Adipose tissue (tissue), 3 donors: ENCODE measurements around the gene FYB1. TPM values are rescaled to one million over a fixed set of nuclear protein-coding genes. Genes with fewer than 3 reads are reported as not detected.

Experiments used
- H3K27ac ChIP-seq: one replicate; pipeline ENCODE4 v1.5.1; 2013; ENCODE audit warnings: low read depth, low read length
- WGBS, 3 donors: extraction: QIAGEN DNeasy Blood & Tissue Kit; methylation state at CpG; one replicate each; pipeline ENCODE4 v1.1.7; 2013; 5-methylcytosine and 5-hydroxymethylcytosine counted together
- polyA plus RNA-seq, 3 donors: library from polyadenylated mRNA; stranded (reverse); fragments of 200-250 nt; gene quantifications; one replicate each; pipeline ENCODE4 v1.2.3, GENCODE V29; 2013
- donor health status: healthy with polysubstance abuse.
- donor health status: Bipolar disorder and iron deficiency.
- donor health status: healthy.

The FYB1 gene
- polyA plus RNA-seq, 3 donors: 1.1 to 12.1 (median 4.9) TPM

DNA sequence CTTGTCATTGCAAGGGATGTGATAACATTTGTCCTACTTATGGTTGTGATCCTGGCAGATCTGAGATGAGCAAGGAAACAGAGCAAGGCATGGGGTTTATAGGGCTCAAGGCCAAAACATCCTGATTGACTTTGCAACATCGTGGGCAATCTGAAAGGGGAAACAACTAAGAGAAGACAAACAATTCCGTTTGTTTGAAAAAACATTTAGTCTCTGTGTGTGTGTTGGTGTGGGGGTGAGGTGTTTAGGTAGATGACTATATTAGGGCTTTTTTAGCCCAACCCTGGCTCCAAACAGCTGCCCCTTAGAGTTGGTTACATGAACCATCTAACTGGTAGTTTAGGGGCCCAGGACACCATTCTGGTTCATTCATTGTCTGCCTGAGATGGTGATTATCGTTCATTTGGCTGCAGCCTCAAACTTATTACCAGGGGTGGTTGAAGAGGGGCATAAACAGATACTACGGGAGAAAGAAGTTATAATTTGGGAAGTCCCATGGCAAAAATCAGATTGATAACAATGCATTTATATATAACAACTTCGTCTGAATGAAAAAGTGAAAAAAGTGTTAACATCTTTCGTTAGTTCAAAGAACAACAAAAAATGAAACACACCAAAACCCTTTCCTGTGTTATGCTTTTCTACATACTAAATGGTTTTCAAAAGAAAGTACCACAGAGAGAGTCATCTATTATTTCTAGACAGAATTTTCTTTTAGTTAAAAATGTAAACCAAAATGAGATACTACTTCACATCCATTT is 5.7 kb downstream of the FYB1 start:
- WGBS, 3 donors: 66 to 68% (median 67%) methylated on average over 6 of the region's 6 CpGs
- H3K27ac ChIP-seq: no peak overlapping the region

GRCh38 chr5:39211773-39212172 is 7.6 kb downstream of the FYB1 start:
- 63 to 73% (median 64%) methylated on average over 3 of the region's 3 CpGs for WGBS, 3 donors
- H3K27ac ChIP-seq: no peak overlapping the region

- WGBS, 3 donors: 47 to 73% (median 63%) methylated on average over 10 of the region's 10 CpGs
Measured at GRCh38 chr5:39209924-39210323, 9.4 kb downstream of the FYB1 start.

GRCh38 chr5:39208471-39208870 is 10.9 kb downstream of the FYB1 start:
- 78 to 89% (median 83%) methylated on average over 8 of the region's 8 CpGs for WGBS, 3 donors
- no peak overlapping the region for H3K27ac ChIP-seq

More at GRCh38 chr5:39209924-39210323, 9.4 kb downstream of the FYB1 start:
- H3K27ac ChIP-seq: no peak overlapping the region

- WGBS, 3 donors: 37 to 49% (median 46%) methylated on average over 5 of the region's 5 CpGs
- H3K27ac ChIP-seq: no peak overlapping the region
Measured at GRCh38 chr5:39207345-39208045, 11.9 kb downstream of the FYB1 start.

DNA sequence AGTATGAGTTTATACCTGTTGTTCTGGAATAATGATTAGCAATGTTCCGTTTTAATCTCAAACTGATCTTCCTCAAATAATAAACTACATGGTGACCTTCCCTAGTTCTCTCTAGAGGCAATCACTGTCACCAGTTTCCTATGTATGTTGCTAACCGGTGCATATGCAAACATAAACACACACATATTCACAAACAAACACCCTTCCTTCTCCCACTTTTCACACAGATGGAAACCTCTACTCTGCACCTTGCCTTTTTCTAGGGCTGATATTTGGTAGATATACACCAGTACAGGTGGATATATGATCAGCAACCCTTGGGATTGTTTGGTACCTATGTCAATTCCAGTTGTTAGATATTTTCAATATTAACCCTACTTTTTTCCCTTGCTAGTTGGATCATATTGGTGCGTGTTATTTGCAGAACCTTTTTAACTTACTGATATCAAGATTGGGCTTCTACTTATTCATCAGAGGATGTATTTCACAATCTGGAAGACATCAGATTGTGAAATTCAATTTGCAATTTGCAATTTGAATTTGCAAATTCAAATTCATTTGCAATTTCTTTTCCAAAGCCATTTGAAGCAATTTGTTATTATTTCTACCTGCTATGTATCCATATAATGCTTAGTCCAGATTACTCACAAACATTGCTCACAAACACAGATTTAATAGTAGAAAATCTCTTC is 12.6 kb downstream of the FYB1 start:
- WGBS, 3 donors: 64 to 78% (median 67%) methylated on average over 3 of the region's 3 CpGs
- no peak overlapping the region for H3K27ac ChIP-seq

- no peak overlapping the region for H3K27ac ChIP-seq
- WGBS, 3 donors: 72 to 75% (median 74%) methylated on average over 3 of the region's 3 CpGs
Measured at GRCh38 chr5:39205550-39205949, 13.8 kb downstream of the FYB1 start.

GRCh38 chr5:39203951-39204350 is 15.4 kb downstream of the FYB1 start:
- WGBS, 3 donors: 68 to 87% (median 85%) methylated on average over 1 of the region's 1 CpG
- no peak overlapping the region for H3K27ac ChIP-seq

DNA sequence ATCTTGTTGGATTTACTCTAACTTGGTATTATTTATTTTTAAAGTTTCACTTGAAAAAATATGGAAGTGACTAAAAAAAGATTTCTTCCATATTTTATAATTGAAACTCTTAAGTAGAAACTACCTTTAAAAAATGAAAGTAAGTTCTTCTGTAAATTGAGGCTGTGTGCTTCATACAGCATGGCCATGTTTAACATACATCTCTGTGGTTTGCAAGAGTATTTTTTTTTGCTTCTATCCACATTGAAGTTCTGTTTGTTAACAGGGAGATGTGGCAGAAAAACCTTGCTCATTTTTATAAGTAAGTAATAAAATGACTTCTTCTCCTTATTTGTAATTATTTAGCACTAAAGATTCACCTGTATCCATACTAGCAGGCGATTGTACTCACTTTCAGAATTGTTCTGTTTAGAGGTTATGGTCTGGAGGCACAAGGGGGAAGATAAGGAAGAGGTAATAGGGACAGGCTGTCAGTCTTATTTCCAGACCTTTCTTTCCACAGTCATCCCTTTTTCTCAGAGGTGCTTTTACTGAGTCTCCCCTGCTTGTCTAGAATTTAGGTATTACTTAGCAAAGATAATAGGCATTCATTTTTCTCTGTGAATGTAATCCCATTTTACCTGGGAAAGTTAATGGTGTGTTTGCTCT is 16.0 kb downstream of the FYB1 start:
- 69 to 86% (median 79%) methylated on average over 1 of the region's 1 CpG for WGBS, 3 donors
- no peak overlapping the region for H3K27ac ChIP-seq

DNA sequence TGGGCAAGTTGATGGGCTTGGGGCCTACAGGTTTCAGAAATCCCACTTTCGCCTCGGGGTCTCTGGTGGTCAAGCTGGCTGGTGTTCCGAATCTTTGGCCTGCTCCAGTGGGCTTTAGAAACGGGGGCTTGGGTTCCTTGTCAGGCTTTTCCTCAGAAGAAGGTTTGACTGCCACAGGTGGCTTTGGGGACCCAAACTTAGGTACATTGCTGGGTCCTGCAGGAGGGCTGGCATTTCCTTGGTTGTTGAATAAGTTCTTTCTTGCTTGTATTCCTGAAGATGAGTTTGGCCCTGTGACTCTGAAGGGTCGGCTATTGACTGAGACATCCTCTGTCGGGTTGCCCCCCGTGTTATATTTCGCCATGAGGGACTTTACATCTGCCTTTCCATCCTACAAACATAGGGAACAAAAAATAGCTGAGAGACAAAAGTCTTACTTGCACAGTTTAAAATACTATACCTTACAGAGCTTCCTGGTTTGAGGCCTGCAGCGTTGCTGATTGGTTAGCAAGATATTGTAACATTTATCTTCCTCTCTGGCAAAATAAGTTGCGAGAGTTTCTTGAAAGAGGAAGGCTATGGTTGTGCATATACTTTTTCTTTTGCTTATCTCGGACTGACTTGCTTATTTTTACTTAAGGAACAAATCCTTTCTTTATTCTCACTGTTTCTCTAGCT is 16.6 kb downstream of the FYB1 start:
- WGBS, 3 donors: 71 to 84% (median 75%) methylated on average over 11 of the region's 11 CpGs
- no peak overlapping the region for H3K27ac ChIP-seq

DNA sequence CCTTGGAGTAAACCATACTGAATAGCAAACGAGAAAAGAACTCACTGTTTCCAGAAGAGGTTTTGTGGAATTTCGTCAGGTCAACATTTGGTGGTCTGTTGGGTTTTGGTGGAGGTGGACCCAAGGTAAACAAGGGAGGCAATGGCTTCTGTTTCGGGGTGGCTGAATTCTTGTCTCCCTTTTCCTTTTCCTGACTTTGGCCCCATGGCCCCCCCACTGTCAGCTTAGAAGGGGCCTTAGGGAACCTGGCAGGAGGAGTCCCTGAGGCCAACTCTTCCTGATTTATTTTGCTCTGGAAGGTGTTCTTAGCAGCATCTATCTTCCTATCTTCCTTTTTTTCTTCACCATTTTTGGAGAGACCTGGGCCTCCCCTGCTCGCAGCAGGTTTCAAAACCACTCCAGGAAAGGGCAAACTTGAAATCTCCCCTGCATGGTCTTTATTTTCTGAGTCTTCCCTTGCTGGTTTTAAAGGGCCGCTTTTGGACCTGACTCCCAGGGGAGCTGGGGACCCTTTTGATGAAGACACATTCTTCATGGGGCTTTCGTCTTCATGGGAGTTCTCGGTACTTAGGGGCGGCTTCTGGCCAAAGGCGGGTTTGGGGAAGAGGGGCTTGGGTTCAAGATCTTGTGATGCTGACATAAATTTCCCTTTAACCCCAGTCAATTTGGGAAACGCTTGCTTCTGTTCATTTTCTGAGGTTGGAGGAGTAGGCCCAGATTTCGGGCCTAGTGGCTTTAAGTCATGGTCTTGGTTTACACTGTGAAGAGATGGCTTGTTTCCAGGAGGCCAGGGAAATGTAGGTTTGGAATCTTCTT is 17.4 kb downstream of the FYB1 start:
- whole genome bisulfite sequencing, 3 donors: 80 to 88% (median 85%) methylated on average over 11 of the region's 11 CpGs
- no peak overlapping the region for H3K27ac ChIP-seq

DNA sequence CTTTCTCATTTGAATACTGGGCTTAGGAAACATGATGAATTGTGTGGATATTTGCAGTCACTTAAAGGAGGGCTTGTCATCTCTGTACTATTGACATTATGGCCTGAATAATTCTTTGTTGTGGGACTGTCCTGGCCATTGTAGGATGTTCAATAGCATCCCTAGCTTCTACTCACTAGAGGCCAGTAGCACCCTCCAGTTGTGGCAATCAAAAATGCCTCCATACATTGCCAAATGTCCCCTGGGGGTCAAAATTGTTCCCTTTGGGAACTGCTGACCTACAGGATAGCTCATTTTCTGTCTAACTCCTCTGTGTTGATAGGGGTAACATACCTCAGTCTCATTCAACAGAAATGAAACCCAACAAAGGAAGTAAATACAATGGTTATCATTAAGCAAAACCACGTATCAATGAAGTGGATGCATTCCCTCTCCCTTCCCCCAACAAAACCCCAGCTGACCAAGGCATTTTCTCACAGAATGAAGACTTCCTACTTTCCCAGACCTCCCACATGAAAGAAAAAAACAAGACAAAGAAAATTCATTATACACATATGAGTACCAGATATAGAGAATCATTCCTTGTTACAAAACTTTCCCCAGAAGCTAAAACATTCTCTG is 18.1 kb downstream of the FYB1 start:
- WGBS, 3 donors: 60 to 65% (median 61%) methylated on average over 1 of the region's 1 CpG

GRCh38 chr5:39200081-39200480 is 19.3 kb downstream of the FYB1 start:
- no peak overlapping the region for H3K27ac ChIP-seq
- WGBS, 3 donors: 83 to 86% (median 85%) methylated on average over 4 of the region's 4 CpGs

More for the DNA sequence above, 18.1 kb downstream of the FYB1 start:
- H3K27ac ChIP-seq: no peak overlapping the region

- H3K27ac ChIP-seq: no peak overlapping the region
Measured at GRCh38 chr5:39199335-39199734, 20.0 kb downstream of the FYB1 start.

GRCh38 chr5:39198127-39198526 is 21.2 kb downstream of the FYB1 start:
- no peak overlapping the region for H3K27ac ChIP-seq
- WGBS, 3 donors: 60 to 78% (median 69%) methylated on average over 5 of the region's 5 CpGs

More at GRCh38 chr5:39199335-39199734, 20.0 kb downstream of the FYB1 start:
- 44 to 74% (median 74%) methylated on average over 3 of the region's 3 CpGs for WGBS, 3 donors

- 79 to 93% (median 93%) methylated on average over 4 of the region's 4 CpGs for WGBS, 3 donors
- no peak overlapping the region for H3K27ac ChIP-seq
Measured at GRCh38 chr5:39197556-39197955, 21.8 kb downstream of the FYB1 start.

- WGBS, 3 donors: 75 to 89% (median 88%) methylated on average over 3 of the region's 3 CpGs
- no peak overlapping the region for H3K27ac ChIP-seq
Measured at GRCh38 chr5:39195198-39195826, 24.1 kb downstream of the FYB1 start.
